ENCODE results near the gene EPB41L5. TPM values are rescaled to one million over a fixed set of nuclear protein-coding genes. Genes with fewer than 3 reads are reported as not detected.
"Not testable (repeated sequence)": the region's sequence is repeated elsewhere in the genome, so short reads cannot be mapped to it uniquely, and the experiment has no call there.

The EPB41L5 gene
- total and polyA plus RNA-seq, 12 donors = 3.8 to 18.8 (median 13.1) TPM

DNA sequence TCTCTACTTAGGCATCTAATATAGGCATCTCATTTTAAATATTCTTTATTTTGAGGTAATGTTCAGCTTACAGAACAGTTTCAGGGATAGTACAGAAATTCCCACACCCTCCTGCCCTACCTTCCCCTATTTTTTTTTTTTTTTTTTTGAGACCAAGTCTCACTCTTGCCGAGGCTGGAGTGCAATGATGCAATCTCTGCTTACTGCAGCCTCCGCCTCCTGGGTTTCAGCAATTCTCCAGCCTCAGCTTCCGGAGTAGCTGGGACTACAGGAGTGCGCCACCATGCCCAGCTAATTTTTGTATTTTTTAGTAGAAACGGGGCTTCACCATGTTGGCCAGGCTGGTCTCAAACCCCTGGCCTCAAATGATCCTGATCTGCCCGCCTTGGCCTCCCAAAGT is 97.6 kb downstream of the EPB41L5 start:
- intact Hi-C loops (cut with DNase I) = loop anchor here in 4 of 10 donors (2.0 to 10.0 kb wide), 5 partner anchors 57 to 574 kb away; no protein-coding TSS in a partner anchor
- 88 to 91% methylated on average over 6 of the region's 6 CpGs for WGBS, 2 donors

GRCh38 chr2:120111193-120111592 is 98.3 kb downstream of the EPB41L5 start:
- WGBS, 2 donors = 93 to 94% methylated on average over 5 of the region's 5 CpGs

More for the DNA sequence above, 97.6 kb downstream of the EPB41L5 start:
- H3K9me3 ChIP-seq = no peaks in the 10 kb centered on the region
- DNase-seq = no peak
- H3K4me1 ChIP-seq = peaks cover 0 to 37% (median 21%) of the 10 kb centered on the region in 9 donors
- no peak overlapping the region for H3K27ac ChIP-seq
- H3K27me3 ChIP-seq = peaks cover 0 to 4% (median 0%) of the 10 kb centered on the region in 7 donors
- ATAC-seq = no peak
- TF ChIP-seq CTCF (IDR thresholded peaks at IDR 0.05) = no peak
- no peak overlapping the region for H3K4me3 ChIP-seq
- peaks cover 0 to 7% (median 0%) of the 10 kb centered on the region in 9 donors for H3K36me3 ChIP-seq

DNA sequence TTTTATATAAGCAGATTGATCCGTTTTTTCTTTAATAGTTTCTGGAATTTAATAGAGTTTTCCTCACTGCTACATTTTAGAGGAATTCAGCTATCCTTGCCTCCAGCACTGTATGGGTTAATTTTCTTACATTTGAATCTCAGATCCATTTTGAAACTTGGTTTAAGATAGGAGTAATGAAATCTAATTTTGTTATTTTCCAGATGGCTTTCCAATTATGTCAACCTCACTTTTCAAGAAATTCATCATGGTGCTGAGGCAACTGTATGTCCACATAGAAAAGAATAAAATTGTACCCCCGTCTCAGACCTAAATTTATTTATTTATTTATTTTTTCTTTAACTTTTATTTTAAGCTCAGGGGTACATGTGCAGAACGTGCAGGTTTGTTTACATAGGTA is 105.1 kb downstream of the EPB41L5 start:
- no peak for TF ChIP-seq CTCF (IDR thresholded peaks at IDR 0.05)
- no peak for DNase-seq
- no peak overlapping the region for H3K4me3 ChIP-seq
- H3K27ac ChIP-seq = no peak overlapping the region
- H3K4me1 ChIP-seq = no peaks in the 10 kb centered on the region
- H3K27me3 ChIP-seq = peaks cover 0 to 4% (median 0%) of the 10 kb centered on the region in 7 donors
- 88 to 89% methylated on average over 3 of the region's 3 CpGs for whole genome bisulfite sequencing, 2 donors
- peaks cover 0 to 26% (median 0%) of the 10 kb centered on the region in 11 donors for H3K9me3 ChIP-seq
- no peak for ATAC-seq
- H3K36me3 ChIP-seq = peaks cover 0 to 4% (median 0%) of the 10 kb centered on the region in 9 donors
- intact Hi-C loops (cut with DNase I) = loop anchor here in 1 of 10 donors (10.0 kb wide), 1 partner anchor 567 kb away; no protein-coding TSS in a partner anchor

More at GRCh38 chr2:120111193-120111592, 98.3 kb downstream of the EPB41L5 start:
- DNase-seq (no peak), ATAC-seq (no peak)
- no peaks in the 10 kb centered on the region for H3K36me3 ChIP-seq
- no peaks in the 10 kb centered on the region for H3K9me3 ChIP-seq
- no peak for TF ChIP-seq CTCF (IDR thresholded peaks at IDR 0.05)
- intact Hi-C loops (cut with DNase I) = loop anchor here in 4 of 10 donors (2.0 to 10.0 kb wide), 5 partner anchors 56 to 574 kb away; no protein-coding TSS in a partner anchor
- H3K27me3 ChIP-seq = peaks cover 0 to 4% (median 0%) of the 10 kb centered on the region in 7 donors
- no peak overlapping the region for H3K27ac ChIP-seq
- H3K4me1 ChIP-seq = peaks cover 0 to 37% (median 21%) of the 10 kb centered on the region in 9 donors
- no peak overlapping the region for H3K4me3 ChIP-seq

- H3K36me3 ChIP-seq = peaks cover 0 to 4% (median 0%) of the 10 kb centered on the region in 9 donors
- no peak overlapping the region for H3K27ac ChIP-seq
- H3K4me1 ChIP-seq = no peaks in the 10 kb centered on the region
- no peak for ATAC-seq
- 96 to 98% methylated on average over 4 of the region's 4 CpGs for WGBS, 2 donors
- peaks cover 0 to 26% (median 0%) of the 10 kb centered on the region in 11 donors for H3K9me3 ChIP-seq
- no peak for DNase-seq
- intact Hi-C loops (cut with DNase I) = loop anchor here in 1 of 10 donors (10.0 kb wide), 1 partner anchor 566 kb away; no protein-coding TSS in a partner anchor
- TF ChIP-seq CTCF (IDR thresholded peaks at IDR 0.05) = no peak
- no peak overlapping the region for H3K4me3 ChIP-seq
- H3K27me3 ChIP-seq = peaks cover 0 to 4% (median 0%) of the 10 kb centered on the region in 7 donors
Observed at GRCh38 chr2:120118471-120118870, 105.6 kb downstream of the EPB41L5 start.

- H3K27ac ChIP-seq; DNase-seq; intact Hi-C loops (cut with DNase I); H3K27me3 ChIP-seq; H3K36me3 ChIP-seq; H3K4me1 ChIP-seq; H3K4me3 ChIP-seq; ATAC-seq: not testable (repeated sequence)
- H3K9me3 ChIP-seq = peaks cover 0 to 26% (median 0%) of the 10 kb centered on the region in 11 donors
- 97% methylated on average over 3 of the region's 3 CpGs for WGBS, 2 donors
Observed at GRCh38 chr2:120121337-120121736, 108.5 kb downstream of the EPB41L5 start.

All from heart right ventricle (tissue), 16 donors.